ENCODE data around the gene OGG1. TPM values are rescaled to one million over a fixed set of nuclear protein-coding genes. Genes with fewer than 3 reads are reported as not detected.

OGG1 gene
- total RNA-seq, 2 experiments from 2014 or later, result 41.3 to 46.1 TPM

DNA sequence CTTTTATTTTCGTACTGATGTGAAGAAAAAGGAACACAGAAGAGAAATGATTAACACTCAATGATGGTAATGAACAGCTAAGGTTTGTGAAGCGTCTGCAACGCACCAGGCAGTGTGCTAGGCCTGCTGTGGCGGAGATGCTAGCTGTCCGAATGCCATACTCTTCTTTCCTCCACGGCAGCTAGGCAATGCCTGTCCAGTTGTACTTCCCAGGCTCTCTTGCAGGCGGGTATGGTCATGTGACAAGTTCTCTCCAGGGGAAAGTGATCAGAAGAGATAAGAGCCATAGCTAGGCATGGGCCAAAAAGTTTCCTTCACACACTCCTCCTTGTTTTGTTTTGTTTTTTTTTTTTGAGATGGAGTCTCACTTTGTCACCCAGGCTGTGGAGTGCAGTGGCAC, 35.9 kb downstream of the OGG1 start:
- ATAC-seq (ENCODE audit: low read depth), result no peak

DNA sequence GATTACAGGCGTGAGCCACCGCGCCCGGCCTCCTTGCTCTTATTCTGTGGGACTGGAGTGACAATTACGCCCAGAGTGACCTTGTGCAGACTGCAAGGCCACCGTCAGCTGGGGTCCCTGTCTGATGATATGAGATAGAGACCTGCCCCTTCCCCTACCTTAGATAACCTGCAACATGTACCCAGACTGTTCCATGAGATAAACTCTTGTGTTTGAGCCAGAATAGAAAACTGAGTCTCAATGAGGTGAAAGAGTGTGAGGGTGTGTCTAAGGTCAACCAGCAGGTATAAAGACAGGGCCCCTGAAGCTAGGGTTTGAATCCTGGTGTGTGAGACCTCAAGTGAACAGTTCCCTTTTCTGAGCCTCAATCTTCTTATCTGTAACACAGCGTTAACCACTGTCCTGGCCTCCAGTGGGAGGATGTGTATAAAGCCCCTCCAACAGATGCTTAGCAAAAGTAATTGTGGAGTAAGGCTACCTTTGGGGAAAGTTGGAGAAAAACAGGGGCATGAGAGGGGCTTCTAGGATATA, 36.5 kb downstream of the OGG1 start:
- Mint-ChIP-seq H3K9me3 (no peaks in the 10 kb centered on the region), H3K4me3 (no peak overlapping the region), H3K27ac (no peak overlapping the region), H3K36me3 (peaks cover 47% of the 10 kb centered on the region), H3K27me3 (no peaks in the 10 kb centered on the region), H3K4me1 (peaks cover 42% of the 10 kb centered on the region)
- no peak for ATAC-seq (ENCODE audit: low read depth)
- POLR2A ChIA-PET, result interaction anchor here (0.7 to 0.9 kb wide), 2 partner anchors 19 to 497 kb away, joined by 3 read pairs; no protein-coding TSS in a partner anchor
- DNase-seq, result no peak

More for the DNA sequence above, 35.9 kb downstream of the OGG1 start:
- DNase-seq, result no peak
- H3K27me3 Mint-ChIP-seq, result no peaks in the 10 kb centered on the region
- H3K27ac Mint-ChIP-seq, result peak overlapping the region; percentile 12
- no peak overlapping the region for H3K4me3 Mint-ChIP-seq
- H3K9me3 Mint-ChIP-seq, result no peaks in the 10 kb centered on the region
- H3K4me1 Mint-ChIP-seq, result peaks cover 41% of the 10 kb centered on the region
- POLR2A ChIA-PET, result interaction anchor here (0.7 to 0.9 kb wide), 2 partner anchors 19 to 498 kb away, joined by 3 read pairs; no protein-coding TSS in a partner anchor
- peaks cover 47% of the 10 kb centered on the region for H3K36me3 Mint-ChIP-seq

DNA sequence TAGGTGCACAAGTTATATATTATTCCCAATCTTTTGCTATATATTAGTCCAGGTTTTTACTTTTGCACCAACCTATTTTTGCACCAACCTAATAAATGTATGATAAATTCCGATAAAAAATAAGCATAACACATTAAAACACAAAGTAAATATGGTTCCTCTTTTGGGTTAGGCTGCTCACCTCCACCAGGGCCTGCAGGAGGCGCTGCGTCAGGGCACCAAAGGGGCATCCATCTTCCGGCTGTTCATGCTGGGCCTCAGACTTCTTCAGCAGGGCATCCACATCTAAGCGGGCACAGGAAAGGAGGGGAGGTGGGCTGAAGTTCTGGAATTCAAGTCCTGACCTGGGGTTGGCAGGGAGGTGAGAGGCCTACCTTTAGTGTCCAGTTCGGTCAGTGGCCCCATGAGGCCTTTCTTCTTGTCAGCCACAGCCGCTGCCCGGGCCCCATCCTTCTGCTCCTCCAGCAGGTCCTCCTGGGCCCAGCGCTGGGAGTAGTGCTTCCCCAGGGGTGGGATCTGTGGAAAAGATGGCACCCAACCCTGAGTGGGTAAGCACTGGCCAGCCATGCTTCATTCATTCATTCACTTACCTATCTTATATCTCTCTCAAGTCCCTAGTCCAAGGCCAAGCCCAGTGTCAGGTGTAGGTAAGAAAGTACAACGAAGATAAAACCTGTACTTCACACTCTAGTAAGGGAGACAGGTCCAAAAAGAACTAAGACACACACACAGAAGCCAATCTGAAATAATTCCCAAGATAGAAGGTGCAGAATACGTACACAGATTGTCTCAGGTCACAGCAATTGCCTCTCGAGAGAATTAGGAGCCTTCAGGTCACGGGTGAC, 37.3 kb downstream of the OGG1 start:
- H3K4me1 Mint-ChIP-seq, result peaks cover 44% of the 10 kb centered on the region
- H3K9me3 Mint-ChIP-seq, result no peaks in the 10 kb centered on the region
- H3K4me3 Mint-ChIP-seq, result no peak overlapping the region

DNA sequence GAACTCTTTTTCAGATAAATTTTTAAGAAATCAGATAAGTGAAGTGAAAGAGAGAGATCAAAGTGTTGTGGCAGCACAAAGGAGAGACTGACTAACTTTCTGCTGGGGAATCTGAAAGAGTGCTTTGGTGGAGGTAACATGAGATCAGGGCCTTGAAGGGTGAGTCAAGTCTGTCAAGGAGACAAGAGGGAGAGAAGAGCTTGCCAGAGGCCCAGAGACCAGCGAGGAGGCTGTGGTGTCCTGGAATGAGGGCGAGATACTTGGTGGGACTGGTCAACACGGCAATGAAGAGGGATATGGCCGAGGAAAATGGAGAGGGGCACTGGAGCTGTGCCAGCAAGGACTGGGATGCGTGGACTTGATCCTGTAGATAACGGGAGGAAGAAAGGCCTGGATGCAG, 38.0 kb downstream of the OGG1 start:
- no peaks in the 10 kb centered on the region for H3K27me3 Mint-ChIP-seq
- H3K9me3 Mint-ChIP-seq, result no peaks in the 10 kb centered on the region
- peak overlapping the region; percentile 7 for H3K4me3 Mint-ChIP-seq
- POLR2A ChIA-PET, result no interaction called here
- DNase-seq, result no peak
- peak overlapping the region; percentile 73 for H3K27ac Mint-ChIP-seq
- H3K36me3 Mint-ChIP-seq, result peaks cover 43% of the 10 kb centered on the region
- no peak for ATAC-seq (ENCODE audit: low read depth)
- H3K4me1 Mint-ChIP-seq, result peaks cover 40% of the 10 kb centered on the region

More for the DNA sequence above, 37.3 kb downstream of the OGG1 start:
- no peaks in the 10 kb centered on the region for H3K27me3 Mint-ChIP-seq
- ATAC-seq (ENCODE audit: low read depth), result no peak
- POLR2A ChIA-PET, result no interaction called here
- H3K27ac Mint-ChIP-seq, result peak overlapping the region; percentile 73
- H3K36me3 Mint-ChIP-seq, result peaks cover 48% of the 10 kb centered on the region
- DNase-seq, result no peak

DNA sequence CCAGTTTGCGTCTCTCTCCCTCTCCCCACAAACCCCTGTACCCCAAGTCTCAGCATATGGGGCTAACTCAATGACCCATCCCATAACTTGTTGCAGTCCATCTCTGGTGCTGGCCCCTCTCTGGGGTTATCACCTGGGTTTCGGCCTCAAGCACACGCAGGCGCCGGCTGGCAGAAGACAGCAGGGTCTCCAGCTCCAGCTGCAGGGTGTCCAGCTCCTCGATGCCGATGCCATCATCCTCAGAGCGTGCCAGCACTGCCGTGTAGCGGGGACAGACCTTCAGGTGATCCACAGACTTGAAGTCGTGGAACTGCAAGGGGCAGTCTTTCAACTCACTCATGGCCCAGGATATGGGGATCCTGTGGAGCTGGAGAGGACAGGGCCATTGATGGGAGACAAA, 41.4 kb downstream of the OGG1 start:
- ATAC-seq (ENCODE audit: low read depth) (no peak), DNase-seq (no peak)
- peaks cover 51% of the 10 kb centered on the region for H3K4me1 Mint-ChIP-seq
- POLR2A ChIA-PET, result interaction anchor here (0.6 to 2.0 kb wide), 4 partner anchors 9 to 144 kb away, joined by 3 to 7 read pairs (median 5); no protein-coding TSS in a partner anchor
- H3K27ac Mint-ChIP-seq, result peak overlapping the region; percentile 100
- H3K27me3 Mint-ChIP-seq, result no peaks in the 10 kb centered on the region
- H3K9me3 Mint-ChIP-seq, result no peaks in the 10 kb centered on the region
- H3K4me3 Mint-ChIP-seq, result peak overlapping the region; percentile 99
- H3K36me3 Mint-ChIP-seq, result peaks cover 51% of the 10 kb centered on the region

DNA sequence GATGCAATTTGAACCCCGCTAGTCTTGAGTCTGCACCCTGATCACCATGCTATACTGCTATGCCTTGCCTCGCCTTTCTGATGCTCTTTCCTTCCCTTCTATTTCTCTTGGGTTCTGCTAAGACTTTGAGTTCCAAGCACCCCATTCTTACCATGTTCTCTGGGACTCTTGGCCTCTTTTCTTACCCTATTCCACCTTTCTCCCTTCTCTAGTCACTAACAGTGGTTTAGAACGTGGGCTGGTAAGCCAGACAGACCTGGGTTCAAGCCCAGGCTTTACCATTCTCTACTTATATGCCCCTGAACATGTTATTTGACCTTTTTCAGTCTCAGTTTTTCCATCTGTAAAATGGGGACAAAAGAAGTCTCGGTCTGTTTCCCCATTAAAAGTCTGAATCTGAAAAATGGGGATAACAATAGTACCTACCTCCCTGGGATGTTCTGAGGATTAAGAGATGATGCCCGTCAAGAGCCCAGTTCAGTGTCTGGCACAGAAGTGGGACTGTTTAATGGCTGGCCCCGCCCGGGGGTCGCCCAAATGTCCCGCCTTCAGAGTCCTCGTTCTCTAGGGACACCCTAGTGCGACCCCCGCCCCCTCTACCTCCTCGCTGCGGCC, 42.1 kb downstream of the OGG1 start:
- Mint-ChIP-seq H3K4me3 (peak overlapping the region; percentile 99), H3K9me3 (no peaks in the 10 kb centered on the region), H3K4me1 (peaks cover 52% of the 10 kb centered on the region), H3K27me3 (no peaks in the 10 kb centered on the region), H3K36me3 (peaks cover 48% of the 10 kb centered on the region), H3K27ac (peak overlapping the region; percentile 100)
- ATAC-seq (ENCODE audit: low read depth), result no peak
- POLR2A ChIA-PET, result interaction anchor here (0.8 to 2.3 kb wide), 15 partner anchors 11 to 429 kb away, joined by 3 to 47 read pairs (median 7); partner anchors contain the start of genes BRPF1, CAMK1, MTMR14 and OGG1
- no peak for DNase-seq

DNA sequence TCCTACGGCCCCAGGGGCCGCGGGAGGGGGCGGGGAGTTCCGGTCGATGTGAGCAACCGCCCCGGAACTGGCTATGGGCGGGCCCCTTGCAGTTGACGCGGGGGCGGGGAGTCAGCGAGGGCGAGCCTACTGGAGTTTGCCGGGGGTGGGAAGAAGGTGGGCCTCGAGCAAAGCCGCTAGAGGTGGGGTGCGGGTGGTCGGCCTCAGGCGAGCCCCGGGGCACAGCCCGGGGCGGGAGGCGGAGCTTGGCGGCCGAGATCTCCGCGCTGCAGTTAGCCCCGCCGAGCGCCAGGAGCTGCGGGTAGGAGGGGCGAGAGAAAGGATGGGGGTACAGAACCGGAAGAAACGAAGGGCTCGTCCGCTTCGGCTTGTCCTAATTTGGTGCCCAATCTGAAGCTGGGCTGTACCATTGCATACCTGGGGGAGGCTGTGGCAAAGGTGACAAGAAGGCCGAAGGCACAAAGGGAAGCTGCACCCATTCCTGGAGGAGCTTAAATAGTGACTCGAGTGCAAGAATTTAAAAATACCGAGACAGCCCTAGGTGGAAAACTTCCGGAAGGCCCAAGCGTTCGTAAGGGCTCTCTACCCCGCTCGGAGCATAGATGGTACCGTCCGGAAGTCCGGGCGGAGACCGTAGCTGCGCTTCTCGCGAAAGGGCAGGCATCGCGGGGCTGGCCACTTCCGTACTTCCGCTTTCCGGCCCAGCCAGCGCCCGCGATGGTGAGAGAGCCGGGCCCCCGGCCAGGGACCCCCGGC, 42.8 kb downstream of the OGG1 start, which contains the start of the genes ARPC4 and TADA3:
Gene ARPC4 (plus strand): TSS at position 678 of the 756 bp plus-strand sequence. CDS start 40 bp downstream, at position 718.
Gene TADA3 (minus strand): TSS at position 69 of the 756 bp plus-strand sequence. CDS start 1,007 bp downstream, outside the sequence.
- H3K4me1 Mint-ChIP-seq, result peaks cover 51% of the 10 kb centered on the region
- H3K27ac Mint-ChIP-seq, result peak within 1 kb of the TSS; percentile 100

DNA sequence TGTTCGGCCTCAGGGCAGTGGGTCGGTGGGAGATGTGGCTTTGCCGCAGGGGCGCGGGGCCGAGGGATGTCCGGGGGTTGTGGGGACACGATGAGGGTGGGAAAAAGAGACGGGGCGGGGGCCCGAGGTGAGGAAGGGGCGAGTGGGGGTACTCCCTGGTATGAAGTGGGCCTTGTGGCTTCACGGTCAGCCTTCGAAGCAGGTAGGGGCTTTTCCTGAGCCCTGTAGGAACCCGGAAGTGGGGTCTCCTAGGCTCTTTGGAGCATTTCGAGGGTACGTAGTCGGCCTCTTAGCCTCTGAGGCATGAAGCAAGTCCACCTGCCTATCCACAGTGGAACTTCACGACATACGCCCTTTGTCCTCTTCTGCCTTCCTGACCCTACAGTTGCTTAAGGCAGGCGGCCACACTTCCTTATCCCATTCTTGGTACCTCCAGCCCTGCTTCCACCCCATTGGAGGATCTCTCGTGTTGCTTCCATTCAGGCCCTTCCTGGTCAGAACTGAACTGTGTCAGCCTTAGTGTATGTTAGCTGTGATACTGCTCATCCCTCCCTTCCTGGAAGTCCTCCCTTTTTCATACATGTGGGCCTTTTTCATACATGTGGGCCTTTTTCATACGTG, 43.5 kb downstream of the OGG1 start:
- H3K4me1 Mint-ChIP-seq, result peaks cover 50% of the 10 kb centered on the region
- POLR2A ChIA-PET, result interaction anchor here (0.6 to 2.3 kb wide), 25 partner anchors 8 to 528 kb away, joined by 3 to 47 read pairs (median 4); partner anchors contain the start of genes BRPF1, CAMK1, JAGN1 and MTMR14
- H3K9me3 Mint-ChIP-seq, result no peaks in the 10 kb centered on the region
- no peak for DNase-seq
- peak overlapping the region; percentile 99 for H3K4me3 Mint-ChIP-seq
- peak; percentile 4 for ATAC-seq (ENCODE audit: low read depth)
- H3K27me3 Mint-ChIP-seq, result no peaks in the 10 kb centered on the region
- peaks cover 50% of the 10 kb centered on the region for H3K36me3 Mint-ChIP-seq
- H3K27ac Mint-ChIP-seq, result peak overlapping the region; percentile 100

More for the DNA sequence above, 42.8 kb downstream of the OGG1 start, which contains the start of the genes ARPC4 and TADA3:
- POLR2A ChIA-PET, result interaction anchor here (0.7 to 2.3 kb wide), 25 partner anchors 9 to 528 kb away, joined by 3 to 47 read pairs (median 4); partner anchors contain the start of genes BRPF1, CAMK1, JAGN1 and MTMR14
- peak within 1 kb of the TSS; percentile 99 for H3K4me3 Mint-ChIP-seq
- peaks cover 47% of the 10 kb centered on the region for H3K36me3 Mint-ChIP-seq
- peak; percentile 95 for DNase-seq
- H3K9me3 Mint-ChIP-seq, result no peaks in the 10 kb centered on the region
- H3K27me3 Mint-ChIP-seq, result no peaks in the 10 kb centered on the region
- peak; percentile 89 for ATAC-seq (ENCODE audit: low read depth)

DNA sequence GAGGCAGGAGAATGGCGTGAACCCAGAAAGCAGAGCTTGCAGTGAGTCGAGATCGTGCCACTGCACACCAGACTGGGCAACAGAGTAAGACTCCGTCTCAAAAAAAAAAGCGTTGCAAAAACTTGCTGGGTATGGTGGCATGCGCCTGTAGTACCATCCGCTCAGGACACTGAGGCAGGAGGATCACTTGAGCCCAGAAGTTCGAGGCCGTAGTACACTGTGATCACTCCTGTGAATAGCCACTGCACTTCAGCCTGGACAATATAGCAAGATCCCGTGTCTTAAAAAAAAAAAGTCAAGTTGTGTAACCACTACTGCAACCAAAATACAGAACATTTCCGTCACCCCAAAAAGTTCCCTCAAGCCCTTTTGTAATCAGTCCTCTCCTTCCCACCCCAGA, 44.6 kb downstream of the OGG1 start:
- no peak for ATAC-seq (ENCODE audit: low read depth)
- Mint-ChIP-seq H3K27me3 (no peaks in the 10 kb centered on the region), H3K9me3 (no peaks in the 10 kb centered on the region), H3K27ac (peak overlapping the region; percentile 75), H3K4me1 (peaks cover 44% of the 10 kb centered on the region), H3K4me3 (peak overlapping the region; percentile 99), H3K36me3 (peaks cover 45% of the 10 kb centered on the region)
- POLR2A ChIA-PET, result interaction anchor here (1.6 to 2.3 kb wide), 4 partner anchors 10 to 44 kb away, joined by 4 to 47 read pairs (median 32); partner anchors contain the start of genes OGG1 and TTLL3
- DNase-seq, result no peak

DNA sequence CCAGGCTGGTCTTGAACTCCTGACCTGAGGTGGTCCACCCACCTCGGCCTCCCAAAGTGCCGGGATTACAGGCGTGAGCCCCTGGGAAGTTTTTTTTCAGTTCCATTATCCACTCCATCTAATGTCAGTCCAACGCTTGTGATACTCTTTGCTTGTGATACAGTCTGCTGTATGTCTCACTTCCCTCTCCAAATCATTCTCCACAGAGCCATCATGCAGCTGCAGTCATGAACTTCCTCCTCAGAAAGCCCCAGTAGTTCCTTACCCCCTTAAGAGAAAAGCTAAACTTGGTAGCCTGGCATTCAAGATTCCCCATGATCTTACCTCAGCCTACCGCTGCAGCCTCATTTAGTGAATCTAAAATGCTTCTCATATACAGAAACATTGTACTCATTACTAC, 45.5 kb downstream of the OGG1 start:
- H3K27ac Mint-ChIP-seq, result peak overlapping the region; percentile 79
- no peaks in the 10 kb centered on the region for H3K27me3 Mint-ChIP-seq
- ATAC-seq (ENCODE audit: low read depth), result no peak
- H3K9me3 Mint-ChIP-seq, result no peaks in the 10 kb centered on the region
- POLR2A ChIA-PET, result no interaction called here
- DNase-seq, result no peak
- peaks cover 42% of the 10 kb centered on the region for H3K4me1 Mint-ChIP-seq
- H3K36me3 Mint-ChIP-seq, result peaks cover 42% of the 10 kb centered on the region
- H3K4me3 Mint-ChIP-seq, result peak overlapping the region; percentile 73

DNA sequence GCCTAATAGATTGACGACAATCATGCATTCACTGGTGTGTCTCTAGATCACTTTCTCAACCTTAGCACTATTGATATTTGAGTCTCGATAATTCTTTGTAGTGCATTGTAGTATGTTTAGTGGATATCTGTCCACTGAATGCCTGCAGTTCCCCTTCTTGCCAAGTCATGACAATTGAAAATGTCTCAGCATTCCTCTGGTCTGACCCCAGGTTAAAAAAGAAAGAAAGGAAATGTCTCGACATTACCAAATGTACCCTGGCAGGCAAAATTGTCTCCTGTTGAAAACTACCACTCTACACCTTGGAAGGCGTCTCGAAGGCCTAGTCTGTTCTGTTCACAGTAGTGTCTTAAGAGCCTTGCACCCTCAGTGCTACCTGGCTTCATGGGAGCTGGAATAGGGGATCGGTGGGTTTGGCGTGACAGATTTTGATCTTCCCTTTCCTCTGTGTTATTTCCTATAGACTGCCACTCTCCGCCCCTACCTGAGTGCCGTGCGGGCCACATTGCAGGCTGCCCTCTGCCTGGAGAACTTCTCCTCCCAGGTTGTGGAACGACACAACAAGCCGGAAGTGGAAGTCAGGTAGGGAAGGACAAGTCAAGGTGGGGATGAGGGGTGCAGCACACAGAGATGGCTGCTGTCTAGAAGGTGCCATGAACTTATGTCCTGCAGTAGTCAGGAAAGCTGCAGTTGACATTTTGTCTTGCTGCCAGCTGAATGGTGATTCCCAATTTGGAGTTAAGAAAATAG, 47.6 kb downstream of the OGG1 start:
- POLR2A ChIA-PET, result no interaction called here

More for the DNA sequence above, 47.6 kb downstream of the OGG1 start:
- no peak for DNase-seq
- H3K27ac Mint-ChIP-seq, result no peak overlapping the region
- H3K36me3 Mint-ChIP-seq, result peaks cover 46% of the 10 kb centered on the region
- no peak for ATAC-seq (ENCODE audit: low read depth)
- no peak overlapping the region for H3K4me3 Mint-ChIP-seq
- no peaks in the 10 kb centered on the region for H3K9me3 Mint-ChIP-seq
- peaks cover 26% of the 10 kb centered on the region for H3K4me1 Mint-ChIP-seq
- H3K27me3 Mint-ChIP-seq, result no peaks in the 10 kb centered on the region
